ENCODE results near the gene RNF5. TPM values are rescaled to one million over a fixed set of nuclear protein-coding genes. Genes with fewer than 3 reads are reported as not detected.

Gene RNF5
- total RNA-seq, 1 donor from 2014 or later = 60.4 TPM

DNA sequence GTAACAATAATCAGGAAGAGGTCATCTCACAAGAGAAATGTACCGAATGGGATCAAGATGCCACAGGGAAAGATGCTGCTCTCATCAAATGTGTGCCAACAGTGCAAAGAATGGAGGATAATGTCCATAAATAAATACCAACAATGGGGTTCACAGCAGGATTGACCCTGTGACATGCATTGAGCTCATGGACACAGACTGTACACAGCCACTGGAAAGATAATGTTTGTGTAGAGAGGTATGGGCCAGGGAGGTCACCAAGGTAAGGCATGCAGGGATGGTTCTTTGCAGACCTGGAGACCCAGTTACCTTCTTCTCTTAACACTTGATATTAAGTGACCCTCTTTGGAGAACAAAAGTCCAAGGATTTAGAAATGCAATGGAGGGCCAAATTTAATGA, 3.8 kb upstream of the RNF5 start:
- peaks cover 19% of the 10 kb centered on the region for H3K36me3 Mint-ChIP-seq (ENCODE audit: low read depth)
- no peak overlapping the region for H3K27ac Mint-ChIP-seq
- intact Hi-C loops (cut with micrococcal nuclease) = loop anchor here (10.0 kb wide), 1 partner anchor 1240 kb away; the partner anchor contains the start of genes CUTA and PHF1
- peaks cover 50% of the 10 kb centered on the region for H3K4me1 Mint-ChIP-seq (ENCODE audit: low read depth)
- no peak for DNase-seq (ENCODE audit: low spot score)
- no peaks in the 10 kb centered on the region for H3K9me3 Mint-ChIP-seq
- no peaks in the 10 kb centered on the region for H3K27me3 Mint-ChIP-seq (ENCODE audit: insufficient read depth)
- H3K4me3 Mint-ChIP-seq = peak overlapping the region; percentile 95

DNA sequence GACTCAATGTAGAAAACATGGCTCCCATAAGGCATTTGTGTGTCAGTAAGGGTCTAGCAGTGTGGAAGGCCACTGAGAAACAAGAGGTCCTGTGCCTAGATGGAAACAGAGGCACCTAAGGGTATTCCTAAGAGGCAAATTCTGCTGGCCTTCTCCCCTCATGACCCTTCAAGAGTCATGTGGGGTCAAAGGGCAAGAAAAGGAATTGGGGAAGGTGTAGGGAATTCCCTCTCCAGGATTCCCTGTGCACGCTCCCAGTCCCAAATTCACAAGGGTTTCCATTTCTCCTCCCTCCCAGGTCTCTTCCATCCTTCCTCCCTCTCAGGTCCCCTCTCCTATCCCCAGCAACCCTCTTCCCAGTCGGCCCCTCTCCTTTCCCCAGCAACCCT, 2.9 kb upstream of the RNF5 start:
- DNase-seq (ENCODE audit: low spot score) = no peak
- peaks cover 13% of the 10 kb centered on the region for H3K36me3 Mint-ChIP-seq (ENCODE audit: low read depth)
- no peaks in the 10 kb centered on the region for H3K9me3 Mint-ChIP-seq
- peaks cover 54% of the 10 kb centered on the region for H3K4me1 Mint-ChIP-seq (ENCODE audit: low read depth)
- peak overlapping the region; percentile 79 for H3K27ac Mint-ChIP-seq
- H3K4me3 Mint-ChIP-seq = peak overlapping the region; percentile 95
- no peaks in the 10 kb centered on the region for H3K27me3 Mint-ChIP-seq (ENCODE audit: insufficient read depth)
- intact Hi-C loops (cut with micrococcal nuclease) = loop anchor here (5.0 to 10.0 kb wide), 5 partner anchors 218 to 1848 kb away; partner anchors contain the start of genes CUTA, EHMT2, NELFE and PHF1

DNA sequence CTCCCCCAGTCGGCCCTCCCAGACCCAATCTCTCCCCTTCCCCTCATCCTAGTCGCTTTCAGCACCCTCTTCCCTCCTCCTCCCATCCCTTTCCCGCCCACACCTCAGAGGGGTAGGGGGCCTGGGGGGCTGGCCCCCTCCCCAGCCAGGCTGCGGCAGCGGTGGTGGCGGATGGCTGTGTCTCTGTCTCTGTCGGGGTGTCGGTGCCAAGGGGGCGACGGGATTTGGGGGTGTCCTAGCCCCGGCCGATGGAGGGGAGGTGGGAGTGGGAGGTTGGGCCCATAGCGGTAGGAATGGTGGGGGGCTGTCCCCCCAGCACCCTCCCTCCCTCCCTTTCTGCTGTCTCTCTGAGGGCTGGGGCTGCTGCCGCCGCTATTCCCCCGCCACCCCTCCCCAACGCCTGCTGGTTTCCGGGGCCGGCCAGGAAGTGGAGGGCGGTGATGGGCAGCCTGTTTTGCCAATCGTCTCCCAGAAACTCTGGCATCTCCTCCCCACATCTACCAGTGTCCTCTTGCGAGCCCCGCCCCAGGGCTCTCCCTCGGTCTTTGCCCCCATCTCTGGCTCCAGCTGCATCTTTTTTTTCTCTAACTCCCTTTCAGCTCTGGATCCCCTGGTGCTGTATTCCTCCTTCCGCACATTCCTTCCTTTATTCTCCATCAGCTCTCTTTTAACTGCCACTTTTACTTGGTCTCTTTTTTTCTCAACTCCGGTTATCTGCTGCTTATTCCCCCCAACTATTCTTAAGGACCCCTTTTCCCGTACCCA, 2.3 kb upstream of the RNF5 start, which contains the start of gene AGPAT1:
AGPAT1 (minus strand) TSS at position 374 of the 765 bp plus-strand sequence. CDS start 4,588 bp downstream, outside the sequence.
- Mint-ChIP-seq H3K27me3 (ENCODE audit: insufficient read depth) (no peaks in the 10 kb centered on the region), H3K4me3 (peak within 1 kb of the TSS; percentile 95), H3K27ac (peak within 1 kb of the TSS; percentile 94), H3K9me3 (no peaks in the 10 kb centered on the region), H3K4me1 (ENCODE audit: low read depth) (peaks cover 60% of the 10 kb centered on the region), H3K36me3 (ENCODE audit: low read depth) (peaks cover 17% of the 10 kb centered on the region)
- DNase-seq (ENCODE audit: low spot score) = peak; percentile 95
- intact Hi-C loops (cut with micrococcal nuclease) = loop anchor here (1.0 to 10.0 kb wide), 10 partner anchors 22 to 1849 kb away; partner anchors contain the start of genes BRD2, CUTA, EHMT2 and GPANK1

DNA sequence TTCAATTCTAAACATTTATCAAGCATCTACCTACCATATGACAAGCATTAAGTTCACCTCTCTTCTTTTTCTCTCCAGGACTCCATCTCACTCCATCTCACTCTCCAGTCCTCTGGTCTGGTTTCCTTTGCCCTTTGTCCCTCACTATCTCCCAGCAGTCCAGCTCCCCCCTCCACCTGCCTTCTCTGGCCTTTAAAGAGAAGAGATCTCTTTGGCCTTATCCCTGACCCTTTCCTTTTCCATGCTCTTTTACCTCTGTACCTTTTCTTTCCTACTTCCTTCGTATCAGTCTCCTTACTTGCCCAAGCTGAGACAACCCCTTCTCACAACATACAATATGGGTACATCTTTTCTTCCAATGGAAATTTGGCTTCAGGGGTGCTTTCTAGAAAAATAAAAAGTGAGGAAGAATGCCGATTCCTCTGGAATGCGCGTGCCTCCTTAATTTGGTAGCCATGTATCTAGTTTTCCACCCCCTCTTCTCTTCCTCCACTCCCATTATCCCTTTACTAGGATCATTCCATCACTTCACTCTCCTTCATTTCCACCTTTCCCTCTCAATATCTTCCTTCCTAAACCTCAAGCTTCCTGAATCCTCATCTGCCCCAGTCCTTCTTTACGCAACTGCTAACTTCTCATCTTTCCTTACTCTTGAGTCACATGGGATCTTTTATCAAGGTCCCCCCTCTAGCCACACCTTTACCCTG, 1.6 kb upstream of the RNF5 start:
- H3K4me1 Mint-ChIP-seq (ENCODE audit: low read depth) = peaks cover 61% of the 10 kb centered on the region
- no peaks in the 10 kb centered on the region for H3K9me3 Mint-ChIP-seq
- no peak for DNase-seq (ENCODE audit: low spot score)
- H3K36me3 Mint-ChIP-seq (ENCODE audit: low read depth) = peaks cover 23% of the 10 kb centered on the region
- intact Hi-C loops (cut with micrococcal nuclease) = loop anchor here (1.0 to 10.0 kb wide), 11 partner anchors 22 to 1849 kb away; partner anchors contain the start of genes BRD2, CUTA, EHMT2 and GPANK1
- H3K4me3 Mint-ChIP-seq = peak overlapping the region; percentile 95
- no peaks in the 10 kb centered on the region for H3K27me3 Mint-ChIP-seq (ENCODE audit: insufficient read depth)
- peak overlapping the region; percentile 94 for H3K27ac Mint-ChIP-seq

DNA sequence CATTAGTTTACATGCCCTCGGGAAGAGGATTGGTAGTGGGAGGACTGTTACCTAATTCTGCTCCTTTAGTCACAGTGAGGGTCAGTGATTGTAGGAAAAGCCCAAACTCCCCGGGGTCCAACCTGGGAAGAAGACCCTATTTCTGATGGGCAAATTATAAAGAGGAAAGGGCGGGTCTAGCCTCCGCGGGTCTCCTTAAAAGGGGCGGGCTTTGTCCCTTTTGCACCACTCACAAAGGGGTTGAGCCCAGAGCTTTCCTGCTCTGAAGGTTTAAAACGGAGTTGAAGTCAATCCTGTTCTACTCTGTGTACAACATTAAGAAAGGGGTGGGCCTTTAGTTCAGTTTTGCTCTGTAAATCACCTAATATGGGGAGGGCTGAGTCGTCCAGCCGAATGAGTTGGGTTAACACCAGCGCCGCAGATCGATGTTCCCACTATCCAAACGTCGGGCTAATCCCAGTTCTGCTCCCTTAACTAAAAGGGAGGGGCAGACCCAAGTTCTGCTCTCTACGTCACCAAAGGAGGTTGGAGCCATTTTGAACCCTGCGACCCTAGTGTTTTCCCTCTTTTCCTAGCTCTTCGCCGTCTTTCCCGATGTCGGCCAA, 920 bp upstream of the RNF5 start:
- Mint-ChIP-seq H3K27me3 (ENCODE audit: insufficient read depth) (no peaks in the 10 kb centered on the region), H3K4me1 (ENCODE audit: low read depth) (peaks cover 61% of the 10 kb centered on the region), H3K36me3 (ENCODE audit: low read depth) (peaks cover 23% of the 10 kb centered on the region), H3K4me3 (peak overlapping the region; percentile 95), H3K27ac (peak overlapping the region; percentile 94), H3K9me3 (no peaks in the 10 kb centered on the region)
- peak; percentile 29 for DNase-seq (ENCODE audit: low spot score)
- intact Hi-C loops (cut with micrococcal nuclease) = loop anchor here (1.0 to 10.0 kb wide), 10 partner anchors 29 to 1850 kb away; partner anchors contain the start of genes BRD2, CUTA, EHMT2 and GPANK1

DNA sequence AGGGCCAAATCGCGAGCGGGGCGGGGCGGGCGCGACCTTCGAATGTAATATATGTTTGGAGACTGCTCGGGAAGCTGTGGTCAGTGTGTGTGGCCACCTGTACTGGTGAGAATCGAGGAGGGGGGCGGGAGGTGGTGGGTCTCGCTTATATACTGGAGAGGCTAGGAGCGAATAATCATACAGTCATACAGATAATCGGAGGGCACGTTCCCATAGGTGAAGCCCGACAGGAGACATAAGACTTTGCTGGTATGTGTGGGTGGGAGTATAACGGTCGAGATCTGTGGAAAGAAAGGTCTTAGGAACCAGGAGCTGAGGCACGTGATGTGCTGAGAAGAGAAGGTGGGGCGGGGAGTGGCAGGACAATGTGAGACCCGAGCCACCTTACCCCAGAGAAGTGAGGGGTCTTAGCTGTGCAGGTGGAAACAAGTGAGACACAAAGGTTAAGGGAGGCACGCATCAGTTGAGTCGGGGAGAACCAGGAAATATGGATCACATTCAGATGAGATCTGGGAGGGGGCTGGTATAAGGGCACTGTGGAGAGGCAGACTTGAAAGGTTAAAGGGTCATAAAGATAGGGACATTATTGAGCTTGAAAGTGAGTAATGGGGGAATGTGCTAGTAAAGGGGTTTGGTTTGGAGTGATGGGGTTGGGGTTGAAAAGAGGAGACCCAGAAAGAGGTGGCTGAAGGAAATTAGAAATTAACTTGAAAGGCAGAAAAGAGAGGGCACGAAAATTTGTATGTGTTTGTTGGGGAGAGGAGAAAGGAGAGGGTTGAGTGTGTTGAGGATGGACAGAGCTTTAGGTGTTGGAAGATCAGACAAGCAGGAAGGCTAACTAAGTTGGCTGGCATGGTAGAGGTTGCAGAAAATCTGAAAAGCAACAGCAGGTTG, 589 bp downstream of the RNF5 start:
- intact Hi-C loops (cut with micrococcal nuclease) = loop anchor here (1.0 to 10.0 kb wide), 11 partner anchors 12 to 1851 kb away; partner anchors contain the start of genes CUTA, EHMT2, FKBPL and NELFE
- DNase-seq (ENCODE audit: low spot score) = no peak
- Mint-ChIP-seq H3K36me3 (ENCODE audit: low read depth) (peaks cover 27% of the 10 kb centered on the region), H3K9me3 (no peaks in the 10 kb centered on the region), H3K4me3 (peak overlapping the region; percentile 95), H3K27ac (peak overlapping the region; percentile 94), H3K27me3 (ENCODE audit: insufficient read depth) (no peaks in the 10 kb centered on the region), H3K4me1 (ENCODE audit: low read depth) (peaks cover 55% of the 10 kb centered on the region)

- H3K27ac Mint-ChIP-seq = peak overlapping the region; percentile 73
- DNase-seq (ENCODE audit: low spot score) = no peak
- no peaks in the 10 kb centered on the region for H3K9me3 Mint-ChIP-seq
- H3K4me3 Mint-ChIP-seq = peak overlapping the region; percentile 95
- H3K4me1 Mint-ChIP-seq (ENCODE audit: low read depth) = peaks cover 48% of the 10 kb centered on the region
- peaks cover 27% of the 10 kb centered on the region for H3K36me3 Mint-ChIP-seq (ENCODE audit: low read depth)
- intact Hi-C loops (cut with micrococcal nuclease) = loop anchor here (2.0 to 10.0 kb wide), 7 partner anchors 223 to 1853 kb away; partner anchors contain the start of genes CUTA, EHMT2, NELFE and NEU1
- H3K27me3 Mint-ChIP-seq (ENCODE audit: insufficient read depth) = no peaks in the 10 kb centered on the region
These were observed 1.7 kb downstream of the RNF5 start for GRCh38 chr6:32179766-32180405.

- H3K9me3 Mint-ChIP-seq = no peaks in the 10 kb centered on the region
- intact Hi-C loops (cut with micrococcal nuclease) = no loop called here
- no peak overlapping the region for H3K4me3 Mint-ChIP-seq
- peaks cover 54% of the 10 kb centered on the region for H3K4me1 Mint-ChIP-seq (ENCODE audit: low read depth)
- H3K27me3 Mint-ChIP-seq (ENCODE audit: insufficient read depth) = no peaks in the 10 kb centered on the region
- H3K36me3 Mint-ChIP-seq (ENCODE audit: low read depth) = peaks cover 33% of the 10 kb centered on the region
- no peak overlapping the region for H3K27ac Mint-ChIP-seq
- DNase-seq (ENCODE audit: low spot score) = no peak
These were observed 3.0 kb downstream of the RNF5 start for GRCh38 chr6:32181148-32181702.

- Mint-ChIP-seq H3K27ac (no peak overlapping the region), H3K4me1 (ENCODE audit: low read depth) (peaks cover 54% of the 10 kb centered on the region)
- intact Hi-C loops (cut with micrococcal nuclease) = no loop called here
These were observed 3.8 kb downstream of the RNF5 start for GRCh38 chr6:32181915-32182529.

DNA sequence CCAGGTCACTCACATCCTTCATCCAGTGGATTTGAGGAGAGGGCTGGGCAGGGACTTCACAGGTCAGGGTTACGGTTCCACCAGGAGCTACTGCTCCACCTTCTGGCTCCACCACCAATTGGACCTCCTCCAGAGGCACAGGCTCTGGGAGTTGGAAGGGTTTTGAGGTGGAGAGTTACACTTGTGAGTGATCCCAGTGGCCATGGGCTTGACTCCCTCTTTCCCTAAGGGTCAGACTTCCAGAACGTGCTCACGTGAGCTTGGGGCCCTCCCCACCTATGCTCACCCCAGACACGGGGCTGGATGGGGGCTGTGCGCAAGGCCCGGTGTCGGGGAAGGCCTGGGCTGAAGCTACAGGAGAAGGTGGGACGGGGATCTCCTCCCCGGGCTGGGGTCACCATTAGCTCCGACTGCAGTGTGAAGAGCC, 4.4 kb downstream of the RNF5 start:
- Mint-ChIP-seq H3K36me3 (ENCODE audit: low read depth) (peaks cover 46% of the 10 kb centered on the region), H3K4me3 (no peak overlapping the region)

More at GRCh38 chr6:32181915-32182529, 3.8 kb downstream of the RNF5 start:
- Mint-ChIP-seq H3K9me3 (no peaks in the 10 kb centered on the region), H3K27me3 (ENCODE audit: insufficient read depth) (no peaks in the 10 kb centered on the region), H3K36me3 (ENCODE audit: low read depth) (peaks cover 41% of the 10 kb centered on the region), H3K4me3 (no peak overlapping the region)
- no peak for DNase-seq (ENCODE audit: low spot score)

DNA sequence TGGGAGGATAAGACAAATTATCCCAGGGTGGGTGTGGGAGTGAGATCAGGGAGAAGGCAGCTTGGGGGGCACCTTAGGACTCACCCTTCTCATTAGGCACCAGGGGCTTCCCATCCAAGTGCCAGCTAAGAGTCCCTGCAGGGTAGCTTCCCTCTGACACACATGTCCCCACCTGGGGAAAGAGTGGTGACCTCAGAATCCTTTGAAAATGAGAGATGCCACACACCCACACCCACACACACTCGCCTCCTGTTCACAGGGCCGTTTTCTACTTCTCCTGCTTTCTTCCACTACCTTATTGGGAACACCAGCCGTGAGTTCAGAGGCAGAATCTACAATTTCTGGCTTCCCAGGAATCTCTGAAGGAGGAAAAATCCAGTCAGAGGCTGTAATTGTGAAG, 4.8 kb downstream of the RNF5 start:
- no peaks in the 10 kb centered on the region for H3K9me3 Mint-ChIP-seq
- H3K27me3 Mint-ChIP-seq (ENCODE audit: insufficient read depth) = no peaks in the 10 kb centered on the region
- intact Hi-C loops (cut with micrococcal nuclease) = no loop called here
- H3K27ac Mint-ChIP-seq = peak overlapping the region; percentile 41
- DNase-seq (ENCODE audit: low spot score) = no peak
- H3K4me3 Mint-ChIP-seq = no peak overlapping the region
- peaks cover 55% of the 10 kb centered on the region for H3K4me1 Mint-ChIP-seq (ENCODE audit: low read depth)
- H3K36me3 Mint-ChIP-seq (ENCODE audit: low read depth) = peaks cover 48% of the 10 kb centered on the region

More for the DNA sequence above, 4.4 kb downstream of the RNF5 start:
- Mint-ChIP-seq H3K4me1 (ENCODE audit: low read depth) (peaks cover 54% of the 10 kb centered on the region), H3K27ac (peak overlapping the region; percentile 41), H3K9me3 (no peaks in the 10 kb centered on the region), H3K27me3 (ENCODE audit: insufficient read depth) (no peaks in the 10 kb centered on the region)
- intact Hi-C loops (cut with micrococcal nuclease) = no loop called here
- no peak for DNase-seq (ENCODE audit: low spot score)

Data from activated T-helper 1 cell treated with anti-CD3 and anti-CD28 coated beads, Interleukin-12 subunit alpha, Interleukin-12 subunit beta, Interleukin-2, Interleukin-4 antibody, amounts not matched to agents 30 ng/mL and 10 ng/mL and 1 ng/mL, durations not matched to agents 14 hours and 24 hours and 36 hours (primary cell).